ENCODE measurements around the gene CITED1. TPM values are rescaled to one million over a fixed set of nuclear protein-coding genes. Genes with fewer than 3 reads are reported as not detected.

CITED1 gene
- polyA plus RNA-seq, 3 donors: 10.2 to 16.9 (median 13.4) TPM

DNA sequence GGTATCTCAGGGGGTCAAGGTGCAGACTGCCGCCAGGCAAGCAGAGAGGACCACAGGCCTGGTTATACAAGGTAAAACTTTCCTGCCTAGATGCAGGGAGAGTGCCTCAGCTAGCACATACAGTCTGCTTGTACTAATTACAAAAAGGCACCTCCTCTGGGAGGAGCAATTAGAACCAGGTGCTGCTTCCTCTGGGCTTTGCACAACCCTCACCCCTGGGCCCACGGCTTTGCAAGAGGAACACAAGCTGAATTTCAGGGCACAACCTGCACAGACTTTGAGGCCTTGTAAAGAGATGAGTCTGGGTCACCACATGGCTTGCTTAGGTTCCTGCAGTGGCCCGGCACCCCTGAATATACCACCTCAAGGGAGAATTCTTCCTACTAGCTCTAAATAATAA lies 9.2 kb upstream of the CITED1 start:
- DNase-seq (ENCODE audit: extremely low read depth in 1 of 11, low read depth in 9 of 11, low spot score in 4 of 11): no peak

DNA sequence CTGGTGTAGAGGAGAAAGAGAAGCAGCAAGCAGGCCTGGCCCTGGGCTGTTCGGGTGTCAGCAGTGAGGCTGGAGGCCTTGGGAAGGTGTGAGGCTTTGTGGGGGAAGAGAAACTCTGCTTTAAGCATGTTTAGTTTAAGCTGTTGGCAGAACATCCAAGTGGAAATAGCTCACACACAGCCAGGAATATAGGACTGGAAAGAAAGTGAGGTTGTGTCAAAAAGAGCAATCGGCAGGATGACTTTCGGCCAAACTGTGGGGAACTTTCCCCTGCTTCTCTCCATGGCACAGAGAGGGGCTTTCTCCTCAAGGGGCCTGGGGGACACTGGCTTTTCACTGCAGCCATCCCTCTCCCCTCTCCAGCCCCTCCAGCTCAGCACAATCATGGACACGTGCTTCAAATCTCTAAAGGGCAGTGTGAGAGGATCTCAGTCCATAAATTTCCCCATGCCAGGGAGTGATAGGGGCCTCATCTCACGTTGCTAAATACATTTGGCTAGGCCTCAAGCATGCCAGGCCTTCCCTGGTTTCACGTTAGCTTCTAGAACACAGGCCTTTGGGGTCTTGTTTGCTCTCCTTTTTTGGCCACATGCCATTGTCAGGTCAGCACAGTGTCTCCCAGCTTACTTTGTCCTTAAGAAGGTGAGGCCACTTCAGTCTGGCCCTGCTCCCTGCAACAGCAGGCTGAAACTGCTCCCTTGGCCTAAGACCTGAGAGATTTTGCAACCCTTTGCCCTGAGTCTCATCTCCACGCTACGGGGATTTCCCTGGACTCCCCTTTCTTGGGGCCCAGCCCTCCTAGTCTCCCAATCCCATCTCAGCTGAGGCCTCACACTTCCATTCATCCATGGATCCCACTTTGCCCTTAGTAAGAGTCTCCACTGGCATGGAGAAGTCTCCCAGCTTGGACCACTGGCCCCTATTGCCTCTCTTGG lies 8.3 kb upstream of the CITED1 start:
- DNase-seq (ENCODE audit: extremely low read depth in 1 of 11, low read depth in 9 of 11, low spot score in 4 of 11): no peak

DNA sequence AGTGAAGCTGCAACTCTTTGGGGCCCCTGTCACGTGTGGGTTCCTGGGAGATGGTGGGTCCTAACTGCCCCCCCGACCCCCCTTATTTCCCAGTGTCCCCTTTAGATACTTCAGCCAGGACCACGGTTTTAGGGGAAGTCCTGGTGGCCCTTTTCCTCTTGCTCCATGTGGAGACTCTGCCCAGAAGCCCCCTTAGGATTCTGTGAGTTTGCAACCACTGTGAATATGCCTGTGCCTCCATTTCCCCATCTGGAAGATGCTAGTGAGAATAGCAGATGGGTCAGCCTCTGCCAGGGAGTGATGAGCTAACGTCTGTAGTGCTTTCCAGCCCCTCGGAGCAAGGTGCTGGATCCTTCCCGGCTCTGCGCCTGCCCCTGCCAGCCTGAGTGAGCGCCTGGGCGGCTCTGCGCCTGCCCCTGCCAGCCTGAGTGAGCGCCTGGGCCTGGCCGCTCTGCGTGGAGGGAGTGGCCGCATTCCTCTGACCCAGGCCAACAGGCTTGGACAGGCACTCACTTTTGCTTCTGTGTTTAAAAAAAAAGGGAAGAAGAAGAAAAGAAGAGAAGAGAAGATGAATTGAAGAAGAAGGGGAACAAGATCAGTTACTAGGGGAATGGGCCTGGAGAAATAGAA lies 6.7 kb upstream of the CITED1 start:
- DNase-seq (ENCODE audit: extremely low read depth in 1 of 11, low read depth in 9 of 11, low spot score in 4 of 11): no peak

DNA sequence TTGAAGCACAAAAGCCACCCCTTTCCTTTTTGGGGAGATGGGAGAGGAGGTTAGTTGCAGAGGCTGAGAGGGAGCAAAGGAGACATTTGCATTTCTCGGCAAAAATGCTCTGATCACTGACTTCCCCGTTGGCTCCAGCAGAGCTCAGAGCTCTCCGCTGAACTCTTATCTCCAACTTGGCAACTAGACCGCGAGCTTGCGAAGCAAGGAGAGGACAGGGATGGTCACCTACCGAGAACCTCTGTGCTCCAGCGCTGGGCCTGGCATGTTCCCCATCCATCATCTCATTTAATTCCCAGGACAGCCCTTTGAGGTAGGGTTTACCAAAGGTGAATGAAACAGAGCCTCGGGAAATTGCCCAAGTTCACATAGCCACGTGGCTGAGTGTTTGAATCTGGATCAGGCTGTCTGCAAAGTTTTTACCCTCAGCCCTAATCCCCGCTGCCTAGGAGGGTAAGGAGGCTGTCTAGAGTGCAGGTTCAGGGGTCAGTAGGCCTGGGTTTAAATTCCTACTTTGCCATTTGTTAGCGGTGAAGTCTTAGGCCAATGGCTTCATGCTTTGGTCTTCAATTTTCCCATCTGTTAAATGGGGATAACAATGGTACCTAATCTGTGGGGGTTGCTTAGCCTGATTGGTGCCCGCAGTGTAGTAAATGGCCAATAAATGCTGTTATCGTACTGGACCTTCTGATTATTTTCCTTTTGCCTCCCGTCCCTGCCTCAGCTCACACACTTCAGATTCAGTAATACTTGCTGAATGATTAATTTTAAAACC lies 3.8 kb upstream of the CITED1 start:
- DNase-seq (ENCODE audit: extremely low read depth in 1 of 11, low read depth in 9 of 11, low spot score in 4 of 11): no peak

DNA sequence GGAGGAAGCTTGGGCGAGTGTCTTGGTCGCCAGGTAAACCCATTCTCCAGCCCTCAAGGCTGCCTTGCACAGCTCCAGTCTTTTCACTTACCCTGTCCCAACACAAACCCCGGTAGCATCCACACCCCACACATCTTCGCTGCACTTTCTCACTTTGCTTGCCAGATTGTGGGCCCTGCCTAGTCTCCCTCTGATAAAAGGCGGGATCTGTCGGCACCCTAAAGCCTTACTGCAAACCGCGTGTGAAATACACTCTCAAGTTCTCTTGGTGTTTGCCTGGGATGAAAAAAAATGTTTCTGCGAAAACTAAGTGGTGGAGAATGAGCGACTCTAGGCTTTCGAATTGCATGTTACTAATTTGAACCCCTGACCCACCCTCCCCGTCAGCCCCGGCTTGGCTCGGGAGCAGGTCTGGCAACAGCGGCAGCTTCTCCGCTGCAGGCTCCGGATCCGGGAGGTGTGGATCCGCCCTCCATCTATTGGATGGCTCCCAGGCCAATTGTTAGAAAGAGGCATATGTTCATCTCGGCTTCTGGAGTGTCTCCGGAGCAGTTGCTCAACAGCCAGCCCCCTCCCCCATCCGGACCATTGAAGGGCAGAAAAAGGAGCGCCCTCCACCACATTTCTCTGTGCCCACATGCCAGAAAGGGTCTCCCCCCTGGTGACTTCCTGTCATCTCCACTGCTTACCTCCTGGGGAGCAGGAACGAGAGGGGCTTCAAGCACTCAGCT lies 3.0 kb upstream of the CITED1 start:
- DNase-seq (ENCODE audit: extremely low read depth in 1 of 11, low read depth in 9 of 11, low spot score in 4 of 11): peak in 6 of 11 donors; percentile 29 to 66 (median 56)

DNA sequence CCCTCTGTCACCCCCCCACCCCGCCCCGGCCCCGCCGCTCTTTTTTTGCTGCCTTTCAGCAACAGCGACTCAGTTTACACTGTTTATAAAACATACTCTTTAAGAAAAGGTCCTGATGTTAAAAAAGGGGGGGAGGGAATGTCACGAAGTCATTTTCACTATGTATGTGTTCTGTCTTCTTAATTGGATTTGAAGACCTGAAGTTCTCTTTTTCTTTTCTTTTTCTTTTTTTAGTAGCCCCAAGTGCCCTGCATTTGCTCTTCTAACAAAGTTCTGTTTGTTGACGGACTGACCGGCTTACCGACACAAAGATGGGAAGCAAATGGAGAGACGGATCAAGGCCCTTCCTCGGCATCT lies 2.5 kb upstream of the CITED1 start:
- DNase-seq (ENCODE audit: extremely low read depth in 1 of 11, low read depth in 9 of 11, low spot score in 4 of 11): no peak

DNA sequence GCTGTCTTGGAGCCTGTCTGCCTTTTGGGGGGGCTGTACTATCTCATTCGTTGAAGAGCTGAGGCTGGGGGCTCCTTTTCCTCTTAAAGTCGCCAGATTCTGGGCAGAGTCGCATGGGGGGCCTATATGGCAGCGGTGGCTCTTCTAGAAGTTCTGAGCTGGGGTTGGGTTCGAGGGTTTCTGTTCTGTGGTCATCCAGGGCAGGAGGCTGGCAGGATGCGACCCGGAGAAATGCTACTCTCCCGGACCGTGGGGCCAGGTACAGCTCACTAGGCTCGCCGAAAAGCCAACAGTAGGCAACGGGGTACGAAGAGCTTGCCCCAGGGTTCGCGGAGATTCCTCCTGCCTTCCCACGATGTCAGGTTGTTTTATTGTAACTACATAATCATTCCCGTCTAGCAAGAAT lies 1.9 kb upstream of the CITED1 start:
- no peak for DNase-seq (ENCODE audit: extremely low read depth in 1 of 11, low read depth in 9 of 11, low spot score in 4 of 11)

DNA sequence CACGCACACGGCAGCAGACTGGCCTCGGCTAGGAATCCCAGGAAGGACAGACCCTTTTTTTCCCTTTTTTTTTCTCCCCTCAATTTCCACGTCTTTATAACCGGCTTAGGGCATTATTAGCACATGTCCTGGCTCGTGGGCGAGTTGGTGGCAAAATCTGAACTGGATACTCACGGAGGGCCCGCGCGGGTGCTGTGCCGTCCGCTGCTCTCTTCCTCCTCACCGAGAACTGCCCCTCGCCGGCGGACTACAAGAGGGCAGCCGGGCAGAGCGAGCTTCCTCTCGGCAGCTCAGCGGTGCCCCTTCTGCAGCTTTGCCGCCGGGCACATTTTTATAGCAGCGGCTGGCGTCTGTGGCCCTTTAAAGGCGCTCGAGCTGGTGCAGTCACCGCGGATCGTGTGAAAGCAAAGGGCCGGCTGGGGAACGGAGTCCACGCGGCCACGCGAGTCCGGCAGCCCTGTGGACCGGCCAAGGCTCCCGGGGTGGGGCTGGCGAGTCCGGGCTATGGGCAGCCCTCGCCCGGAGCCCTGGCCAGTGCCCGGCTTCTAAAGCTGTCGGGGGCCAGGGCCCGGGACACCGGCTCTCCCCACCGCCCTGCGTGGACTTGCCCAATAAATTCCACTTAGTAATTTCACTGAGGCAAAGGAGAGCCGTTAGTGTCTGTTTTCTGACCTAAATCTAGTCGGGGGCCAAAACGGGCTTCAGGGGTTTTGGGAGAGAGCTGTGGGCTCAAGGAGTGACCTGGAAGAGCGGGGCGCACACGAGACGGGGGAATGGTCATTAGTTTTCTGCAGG lies 1.3 kb upstream of the CITED1 start:
- DNase-seq (ENCODE audit: extremely low read depth in 1 of 11, low read depth in 9 of 11, low spot score in 4 of 11): peak in 6 of 11 donors; percentile 42 to 70 (median 55)

DNA sequence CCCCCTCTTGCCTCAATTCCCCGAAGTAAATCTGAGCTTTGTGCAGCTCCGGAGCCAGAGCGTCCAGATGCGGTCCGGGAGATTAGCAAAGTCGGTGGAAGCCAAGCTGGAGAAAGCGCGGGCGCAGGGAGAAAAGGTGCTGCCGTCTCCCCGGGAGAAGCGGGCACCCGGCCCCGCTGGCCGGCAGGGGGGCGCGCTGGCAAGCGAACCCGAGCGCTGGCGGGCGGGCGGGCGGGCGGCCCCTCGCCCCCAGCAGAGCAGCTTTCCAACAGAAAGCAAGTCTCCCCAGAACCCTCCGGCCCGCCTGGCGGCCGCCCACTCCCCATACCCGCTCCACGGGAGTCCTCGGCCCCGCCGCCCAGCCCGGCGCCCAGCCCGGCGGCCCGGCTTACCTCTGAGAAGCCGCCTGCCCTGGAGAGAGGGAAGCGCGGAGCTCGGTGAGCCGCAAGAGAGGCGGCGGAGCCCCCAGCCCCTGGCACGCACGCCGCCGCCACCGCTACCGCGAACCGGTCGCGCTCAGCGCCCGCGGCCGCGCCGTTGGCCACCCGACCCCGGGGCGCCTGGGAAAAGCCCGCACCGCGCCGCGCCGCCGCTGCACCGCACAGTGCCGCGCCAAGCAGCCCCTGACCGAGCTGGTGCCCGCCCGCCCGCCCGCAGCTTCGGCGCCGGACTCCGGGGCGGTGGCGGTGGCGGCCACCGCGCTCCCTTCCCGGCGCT lies 529 bp upstream of the CITED1 start:
- DNase-seq (ENCODE audit: extremely low read depth in 1 of 11, low read depth in 9 of 11, low spot score in 4 of 11): no peak

DNA sequence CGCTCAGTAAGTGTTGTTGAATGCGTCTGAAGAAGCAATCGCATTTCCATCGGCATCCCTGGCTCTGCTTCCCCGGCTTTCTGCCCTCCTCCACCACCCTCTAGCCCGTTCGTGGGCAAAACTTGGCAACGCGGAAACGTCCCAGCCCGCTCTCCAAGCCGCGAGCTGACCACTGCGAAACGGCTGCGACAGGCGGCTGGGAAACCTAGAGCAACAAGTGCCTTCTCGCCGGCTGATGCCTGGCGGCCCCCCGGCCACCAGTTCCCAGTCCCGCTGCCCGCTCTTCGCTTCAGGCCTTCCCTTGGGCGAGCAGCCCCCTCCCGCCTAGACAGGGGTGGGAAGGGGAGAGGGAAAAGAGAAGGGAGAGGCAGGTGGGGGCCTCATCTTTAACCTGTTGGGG lies 837 bp downstream of the CITED1 start:
- DNase-seq (ENCODE audit: extremely low read depth in 1 of 11, low read depth in 9 of 11, low spot score in 4 of 11): no peak

DNA sequence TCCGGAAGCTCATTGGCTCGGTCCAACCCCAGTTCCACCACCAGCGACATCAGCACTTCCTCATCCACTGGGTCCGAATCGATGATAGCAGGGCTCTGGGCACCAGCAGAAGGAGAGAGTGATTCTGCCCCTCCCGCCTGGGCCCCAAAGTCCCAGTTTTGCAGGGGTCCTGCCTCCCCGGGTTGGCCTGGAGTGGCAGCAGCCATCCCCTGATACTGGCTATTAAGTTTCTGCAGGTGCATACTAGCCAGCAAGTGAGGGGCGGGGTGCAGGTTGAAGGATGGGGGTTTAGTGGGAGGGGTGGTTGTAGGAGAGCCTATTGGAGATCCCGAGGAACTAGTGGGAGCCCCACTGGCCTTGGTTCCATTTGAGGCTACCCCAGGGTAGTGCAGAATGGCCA lies 3.9 kb downstream of the CITED1 start:
- DNase-seq (ENCODE audit: extremely low read depth in 1 of 11, low read depth in 9 of 11, low spot score in 4 of 11): no peak

DNA sequence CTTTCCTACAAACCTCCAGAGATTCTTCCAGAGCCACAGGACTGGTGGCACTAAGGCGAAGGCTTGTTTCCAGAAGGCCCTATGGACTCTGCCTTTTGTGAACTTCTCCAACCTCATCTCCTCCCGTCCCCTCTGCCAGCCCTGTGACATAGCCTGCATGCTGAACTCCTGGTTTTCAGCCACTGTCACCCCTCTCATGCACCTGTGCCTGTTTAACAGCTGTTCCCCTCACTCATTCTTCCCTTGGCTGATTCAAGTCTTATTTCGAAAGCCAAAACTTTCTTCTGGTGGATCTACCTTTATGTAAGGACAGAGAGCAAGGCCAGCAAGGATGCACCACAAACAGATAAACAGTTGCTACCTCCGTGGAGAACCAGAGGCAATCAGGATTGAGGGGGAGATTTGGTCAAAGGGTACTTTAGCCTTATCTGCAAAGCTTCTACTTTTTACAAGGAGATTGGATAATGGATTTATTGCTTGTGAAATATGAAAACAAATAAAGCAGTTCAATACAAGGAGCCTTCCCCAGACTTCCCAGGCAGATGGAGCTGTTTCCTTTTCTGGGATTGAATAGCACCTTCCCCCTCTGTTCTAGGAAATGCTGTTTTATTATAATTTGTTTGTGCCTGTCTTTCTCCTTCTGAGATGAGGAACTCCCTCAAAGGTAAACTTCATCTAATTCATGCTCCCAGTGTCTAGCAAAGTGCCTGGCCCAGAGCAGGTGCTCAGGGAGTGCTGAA lies 5.7 kb downstream of the CITED1 start:
- no peak for DNase-seq (ENCODE audit: extremely low read depth in 1 of 11, low read depth in 9 of 11, low spot score in 4 of 11)

DNA sequence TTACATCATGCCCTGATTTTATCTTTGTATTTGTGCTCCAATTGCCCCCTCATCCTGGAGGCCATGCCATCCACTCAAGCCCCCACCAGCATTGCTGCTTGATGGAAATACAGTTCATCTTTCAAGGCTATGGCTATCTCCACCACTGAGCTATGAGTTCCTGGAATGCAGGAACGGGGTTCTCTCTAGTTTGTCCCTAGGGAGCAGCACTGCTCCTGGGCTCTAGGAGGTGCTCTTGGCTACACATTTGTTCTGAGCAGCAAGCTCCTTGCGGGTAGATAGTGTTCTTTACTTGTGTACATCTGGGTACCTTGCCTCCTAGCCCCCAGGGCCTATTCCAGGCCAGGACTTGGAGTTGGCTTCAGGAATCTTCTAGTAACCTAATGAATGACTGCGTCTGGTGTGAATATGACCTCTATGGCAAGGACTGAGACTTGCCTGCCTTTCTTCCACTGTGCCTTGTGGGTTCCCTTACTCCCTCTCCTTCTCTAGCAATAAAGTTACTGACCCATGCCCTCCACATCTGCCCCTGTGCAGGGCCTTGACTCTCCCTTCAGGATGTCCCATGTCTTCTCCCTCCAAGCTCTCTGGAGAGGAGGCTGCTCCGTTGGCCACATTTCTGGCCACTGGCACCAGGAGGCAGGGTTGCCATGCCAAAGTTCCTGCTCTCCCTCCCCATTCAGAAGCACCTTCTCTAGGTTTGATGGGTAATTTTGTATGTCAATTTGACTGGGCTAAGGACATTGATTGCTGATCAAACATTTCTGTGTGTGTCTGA lies 7.6 kb downstream of the CITED1 start:
- DNase-seq (ENCODE audit: extremely low read depth in 1 of 11, low read depth in 9 of 11, low spot score in 4 of 11): no peak

DNA sequence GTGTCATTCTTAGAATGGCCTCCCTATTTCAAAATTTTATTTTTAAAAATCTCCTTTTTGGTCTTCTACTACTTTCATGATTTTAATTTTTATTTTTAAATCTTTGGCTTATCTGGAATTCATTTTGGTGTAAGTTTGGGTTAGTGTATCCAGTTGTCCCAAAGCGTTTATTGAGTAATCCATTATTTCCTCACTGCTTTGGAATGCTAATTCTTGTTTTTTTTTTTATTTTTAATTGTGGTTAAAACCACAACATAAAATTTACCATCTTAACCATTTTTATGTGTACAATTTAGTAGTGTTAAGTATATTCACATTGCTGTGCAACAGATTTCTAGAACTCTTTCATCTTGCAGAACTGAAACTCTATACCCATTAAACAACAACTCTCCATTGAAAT lies 8.7 kb downstream of the CITED1 start:
- DNase-seq (ENCODE audit: extremely low read depth in 1 of 11, low read depth in 9 of 11, low spot score in 4 of 11): no peak

DNA sequence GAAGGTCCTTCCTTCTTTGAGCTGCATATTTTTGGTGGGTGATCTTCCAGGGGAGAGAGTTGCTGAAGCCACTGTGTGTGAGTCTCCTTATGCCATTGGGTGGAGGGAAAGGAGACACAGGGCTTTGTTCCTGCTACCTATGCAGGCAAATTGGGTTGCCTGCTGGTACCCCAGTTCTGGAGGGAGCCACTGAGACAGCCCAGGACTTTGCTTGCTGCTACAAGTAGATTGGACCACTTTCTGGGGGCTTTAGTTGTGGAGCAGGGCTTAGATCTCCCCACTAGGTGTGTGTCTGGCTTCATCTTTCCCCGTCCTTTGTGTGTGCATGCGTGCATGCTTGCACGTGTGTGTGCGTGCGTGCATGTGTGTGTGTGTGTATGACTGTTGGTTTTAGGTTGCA lies 10.0 kb downstream of the CITED1 start:
- DNase-seq (ENCODE audit: extremely low read depth in 1 of 11, low read depth in 9 of 11, low spot score in 4 of 11): no peak

DNA sequence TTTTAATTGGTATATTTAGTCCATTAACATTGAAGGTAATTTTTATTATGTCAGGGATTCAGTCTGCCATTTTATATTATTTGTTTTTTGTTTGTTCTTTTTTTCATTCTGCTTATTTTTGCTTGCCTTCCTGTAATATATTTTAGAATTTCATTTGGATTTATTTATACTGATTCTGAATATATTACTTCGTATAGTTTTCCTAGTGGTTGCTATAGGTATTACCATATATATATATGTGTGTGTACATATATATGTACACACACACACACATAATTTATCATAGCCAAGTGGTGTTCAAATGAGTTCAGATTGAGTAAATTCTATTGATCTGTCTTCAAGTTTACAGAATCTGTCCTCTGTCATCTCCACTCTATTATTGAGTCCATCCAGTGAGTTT lies 11.2 kb downstream of the CITED1 start:
- no peak for DNase-seq (ENCODE audit: extremely low read depth in 1 of 11, low read depth in 9 of 11, low spot score in 4 of 11)

DNA sequence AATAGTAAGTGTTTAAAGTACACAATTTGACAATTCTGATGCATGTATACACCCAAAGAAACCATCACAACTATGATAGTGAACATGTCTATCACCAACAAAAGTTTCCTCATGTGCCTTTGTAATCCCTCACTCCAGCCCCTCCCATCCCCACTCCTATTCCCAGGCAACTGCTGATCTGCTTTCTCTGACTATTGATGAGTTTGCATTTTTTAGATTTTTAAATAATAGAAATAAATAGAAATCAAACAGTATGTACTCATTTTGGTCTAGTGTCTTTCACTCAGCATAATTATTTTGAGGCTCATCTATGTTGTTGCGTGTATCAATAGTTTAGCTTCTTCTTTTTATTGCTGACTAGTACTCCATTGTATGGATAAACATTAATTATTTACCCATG lies 23.4 kb downstream of the CITED1 start:
- no peak for DNase-seq (ENCODE audit: extremely low read depth in 1 of 11, low read depth in 9 of 11, low spot score in 4 of 11)

All from renal cortex interstitium (tissue), 11 donors.